ENCODE data around the gene PIK3CB. TPM values are rescaled to one million over a fixed set of nuclear protein-coding genes. Genes with fewer than 3 reads are reported as not detected.

The PIK3CB gene
- polyA plus RNA-seq, 1 of the 3 experiments (the other 2 are of a cell fraction): 6.8 TPM

DNA sequence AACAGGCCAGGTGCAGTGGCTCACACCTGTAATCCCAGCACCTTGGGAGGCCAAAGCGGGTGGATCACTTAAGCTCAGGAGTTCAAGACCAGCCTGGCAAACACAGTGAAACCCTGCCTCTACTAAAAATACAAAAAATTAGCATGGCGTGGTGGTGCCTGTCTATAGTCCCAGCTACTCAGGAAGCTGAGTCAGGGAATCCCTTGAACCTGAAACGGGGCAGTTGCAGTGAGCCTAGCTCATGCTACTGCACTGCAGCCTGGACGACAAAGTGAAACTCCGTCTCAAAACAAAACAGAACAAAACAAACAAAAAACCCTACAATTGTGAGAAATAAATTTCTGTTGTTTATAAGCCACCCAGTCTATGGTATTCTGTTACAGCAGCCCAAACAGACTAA lies 94.7 kb downstream of the PIK3CB start (continued):
- TF ChIP-seq, protein P1, sequence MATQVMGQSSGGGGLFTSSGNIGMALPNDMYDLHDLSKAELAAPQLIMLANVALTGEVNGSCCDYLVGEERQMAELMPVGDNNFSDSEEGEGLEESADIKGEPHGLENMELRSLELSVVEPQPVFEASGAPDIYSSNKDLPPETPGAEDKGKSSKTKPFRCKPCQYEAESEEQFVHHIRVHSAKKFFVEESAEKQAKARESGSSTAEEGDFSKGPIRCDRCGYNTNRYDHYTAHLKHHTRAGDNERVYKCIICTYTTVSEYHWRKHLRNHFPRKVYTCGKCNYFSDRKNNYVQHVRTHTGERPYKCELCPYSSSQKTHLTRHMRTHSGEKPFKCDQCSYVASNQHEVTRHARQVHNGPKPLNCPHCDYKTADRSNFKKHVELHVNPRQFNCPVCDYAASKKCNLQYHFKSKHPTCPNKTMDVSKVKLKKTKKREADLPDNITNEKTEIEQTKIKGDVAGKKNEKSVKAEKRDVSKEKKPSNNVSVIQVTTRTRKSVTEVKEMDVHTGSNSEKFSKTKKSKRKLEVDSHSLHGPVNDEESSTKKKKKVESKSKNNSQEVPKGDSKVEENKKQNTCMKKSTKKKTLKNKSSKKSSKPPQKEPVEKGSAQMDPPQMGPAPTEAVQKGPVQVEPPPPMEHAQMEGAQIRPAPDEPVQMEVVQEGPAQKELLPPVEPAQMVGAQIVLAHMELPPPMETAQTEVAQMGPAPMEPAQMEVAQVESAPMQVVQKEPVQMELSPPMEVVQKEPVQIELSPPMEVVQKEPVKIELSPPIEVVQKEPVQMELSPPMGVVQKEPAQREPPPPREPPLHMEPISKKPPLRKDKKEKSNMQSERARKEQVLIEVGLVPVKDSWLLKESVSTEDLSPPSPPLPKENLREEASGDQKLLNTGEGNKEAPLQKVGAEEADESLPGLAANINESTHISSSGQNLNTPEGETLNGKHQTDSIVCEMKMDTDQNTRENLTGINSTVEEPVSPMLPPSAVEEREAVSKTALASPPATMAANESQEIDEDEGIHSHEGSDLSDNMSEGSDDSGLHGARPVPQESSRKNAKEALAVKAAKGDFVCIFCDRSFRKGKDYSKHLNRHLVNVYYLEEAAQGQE (IDR thresholded peaks at IDR 0.05; ENCODE audit: low read depth, low read length): no peak
- TF ChIP-seq, protein P2, sequence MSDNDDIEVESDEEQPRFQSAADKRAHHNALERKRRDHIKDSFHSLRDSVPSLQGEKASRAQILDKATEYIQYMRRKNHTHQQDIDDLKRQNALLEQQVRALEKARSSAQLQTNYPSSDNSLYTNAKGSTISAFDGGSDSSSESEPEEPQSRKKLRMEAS (IDR thresholded peaks at IDR 0.05; ENCODE audit: low read depth): no peak
- TF ChIP-seq YY1 (IDR thresholded peaks at IDR 0.05; ENCODE audit: low read depth) (no peak), JUND (IDR thresholded peaks at IDR 0.05) (no peak), TEAD4 (IDR thresholded peaks at IDR 0.05; ENCODE audit: borderline replicate concordance, insufficient read depth) (no peak), MEF2A (IDR thresholded peaks at IDR 0.05; ENCODE audit: borderline replicate concordance, low read depth) (no peak), RXRA (IDR thresholded peaks at IDR 0.05; ENCODE audit: borderline replicate concordance, low read depth) (no peak), MXI1 (IDR thresholded peaks at IDR 0.05; ENCODE audit: low read depth, low read length) (no peak)

DNA sequence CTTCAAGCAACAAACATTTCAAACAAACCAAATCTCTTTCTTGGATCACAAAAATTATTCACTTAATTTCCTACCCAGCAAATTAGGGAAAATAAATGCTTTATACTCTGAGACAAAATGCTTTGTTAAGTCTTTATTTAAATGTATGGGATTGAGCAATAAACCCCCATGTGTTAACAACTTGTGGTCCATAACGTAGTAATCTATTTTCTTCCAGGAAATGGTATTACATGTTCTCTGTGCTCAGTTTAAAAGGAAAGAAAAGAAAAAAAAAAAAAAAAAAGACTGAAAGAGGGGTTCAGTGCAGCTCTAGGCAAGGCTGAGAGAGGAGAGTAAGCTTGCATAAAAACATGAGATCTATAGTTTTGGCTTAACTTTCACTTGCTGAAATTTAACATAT lies 102.3 kb downstream of the PIK3CB start:
- Histone ChIP-seq H3K4me1 (ENCODE audit: control insufficient read depth in 1 of 2, insufficient read depth in 2 of 2, low read depth in 1 of 2, low read length in 1 of 2) (0 out of 4 replicates have a peak, but pooled peaks cover 0 to 2% of the 10 kb centered on the region in 2 experiments), H2AFZ (ENCODE audit: low read depth) (no peak overlapping the region), H3K9me3 (no peaks in the 10 kb centered on the region), H3F3A (replicated peaks; ENCODE audit: insufficient read depth) (no peaks in the 10 kb centered on the region), H3K9me2 (no peaks in the 10 kb centered on the region), H3K27ac (ENCODE audit: low read depth in 2 of 2, low read length in 1 of 2) (no peak overlapping the region), H3K4me3 (ENCODE audit: low read depth in 2 of 2, low read length in 1 of 2) (no peak overlapping the region), H3K27me3 (ENCODE audit: insufficient read depth) (no peaks in the 10 kb centered on the region), H3K4me2 (no peak overlapping the region), H3K79me2 (ENCODE audit: insufficient read depth) (no peaks in the 10 kb centered on the region), H3K9ac (no peak overlapping the region), H4K20me1 (ENCODE audit: insufficient read depth) (no peaks in the 10 kb centered on the region), H3K36me3 (replicated peaks in 1 of 2; ENCODE audit: control insufficient read depth in 1 of 2, insufficient read depth in 2 of 2, low read length in 1 of 2) (peaks cover 5 to 12% of the 10 kb centered on the region in 2 experiments)
- ChIA-PET POLR2A (no interaction called here), CTCF (no interaction called here)
- WGBS (ENCODE audit: low lambda C conversion rate): 100% methylated on average over 1 of the region's 1 CpG
- no peak for DNase-seq
- TF ChIP-seq, protein P2 (IDR thresholded peaks at IDR 0.05; ENCODE audit: low read depth): no peak
- TF ChIP-seq, protein P3, sequence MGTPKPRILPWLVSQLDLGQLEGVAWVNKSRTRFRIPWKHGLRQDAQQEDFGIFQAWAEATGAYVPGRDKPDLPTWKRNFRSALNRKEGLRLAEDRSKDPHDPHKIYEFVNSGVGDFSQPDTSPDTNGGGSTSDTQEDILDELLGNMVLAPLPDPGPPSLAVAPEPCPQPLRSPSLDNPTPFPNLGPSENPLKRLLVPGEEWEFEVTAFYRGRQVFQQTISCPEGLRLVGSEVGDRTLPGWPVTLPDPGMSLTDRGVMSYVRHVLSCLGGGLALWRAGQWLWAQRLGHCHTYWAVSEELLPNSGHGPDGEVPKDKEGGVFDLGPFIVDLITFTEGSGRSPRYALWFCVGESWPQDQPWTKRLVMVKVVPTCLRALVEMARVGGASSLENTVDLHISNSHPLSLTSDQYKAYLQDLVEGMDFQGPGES (IDR thresholded peaks at IDR 0.05; ENCODE audit: low read depth, low read length): no peak
- TF ChIP-seq ELF1 (IDR thresholded peaks at IDR 0.05) (no peak), MXI1 (IDR thresholded peaks at IDR 0.05; ENCODE audit: low read depth, low read length) (no peak)
- TF ChIP-seq, protein P1 (IDR thresholded peaks at IDR 0.05; ENCODE audit: low read depth, low read length): no peak
- TF ChIP-seq, protein P4, sequence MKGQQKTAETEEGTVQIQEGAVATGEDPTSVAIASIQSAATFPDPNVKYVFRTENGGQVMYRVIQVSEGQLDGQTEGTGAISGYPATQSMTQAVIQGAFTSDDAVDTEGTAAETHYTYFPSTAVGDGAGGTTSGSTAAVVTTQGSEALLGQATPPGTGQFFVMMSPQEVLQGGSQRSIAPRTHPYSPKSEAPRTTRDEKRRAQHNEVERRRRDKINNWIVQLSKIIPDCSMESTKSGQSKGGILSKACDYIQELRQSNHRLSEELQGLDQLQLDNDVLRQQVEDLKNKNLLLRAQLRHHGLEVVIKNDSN (IDR thresholded peaks at IDR 0.05; ENCODE audit: borderline replicate concordance, low read depth): no peak
